Measurements from ENCODE around the gene HS3ST3A1. TPM values are rescaled to one million over a fixed set of nuclear protein-coding genes. Genes with fewer than 3 reads are reported as not detected.
A peak's percentile ranks its signal among the peaks of the same experiment; 100 is the strongest.

Gene HS3ST3A1
- total RNA-seq, 1 donor from 2014 or later: 14.7 TPM

DNA sequence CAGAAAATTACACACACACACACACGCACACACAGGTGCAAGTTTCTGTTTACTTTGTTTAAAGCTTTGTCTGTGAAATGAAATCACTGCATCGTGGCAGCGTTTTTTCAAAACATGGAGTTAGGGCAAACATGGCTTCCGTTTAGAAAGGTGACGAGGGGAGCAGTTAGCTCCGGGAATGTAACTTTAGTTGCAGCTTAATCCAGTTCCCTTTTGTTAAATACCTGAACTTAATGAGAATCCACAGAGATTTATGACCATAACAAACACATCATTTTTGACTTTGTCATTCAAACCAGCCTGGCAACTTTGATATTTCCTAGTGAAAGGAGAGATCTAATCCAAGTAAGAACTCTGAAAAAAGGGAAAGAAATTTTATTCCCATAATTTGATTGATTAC is 12.1 kb downstream of the HS3ST3A1 start:
- peaks cover 5% of the 10 kb centered on the region for H3K9me3 Mint-ChIP-seq
- no peak for DNase-seq (ENCODE audit: low read depth, low spot score)
- TF ChIP-seq, protein P1, sequence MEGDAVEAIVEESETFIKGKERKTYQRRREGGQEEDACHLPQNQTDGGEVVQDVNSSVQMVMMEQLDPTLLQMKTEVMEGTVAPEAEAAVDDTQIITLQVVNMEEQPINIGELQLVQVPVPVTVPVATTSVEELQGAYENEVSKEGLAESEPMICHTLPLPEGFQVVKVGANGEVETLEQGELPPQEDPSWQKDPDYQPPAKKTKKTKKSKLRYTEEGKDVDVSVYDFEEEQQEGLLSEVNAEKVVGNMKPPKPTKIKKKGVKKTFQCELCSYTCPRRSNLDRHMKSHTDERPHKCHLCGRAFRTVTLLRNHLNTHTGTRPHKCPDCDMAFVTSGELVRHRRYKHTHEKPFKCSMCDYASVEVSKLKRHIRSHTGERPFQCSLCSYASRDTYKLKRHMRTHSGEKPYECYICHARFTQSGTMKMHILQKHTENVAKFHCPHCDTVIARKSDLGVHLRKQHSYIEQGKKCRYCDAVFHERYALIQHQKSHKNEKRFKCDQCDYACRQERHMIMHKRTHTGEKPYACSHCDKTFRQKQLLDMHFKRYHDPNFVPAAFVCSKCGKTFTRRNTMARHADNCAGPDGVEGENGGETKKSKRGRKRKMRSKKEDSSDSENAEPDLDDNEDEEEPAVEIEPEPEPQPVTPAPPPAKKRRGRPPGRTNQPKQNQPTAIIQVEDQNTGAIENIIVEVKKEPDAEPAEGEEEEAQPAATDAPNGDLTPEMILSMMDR (conservative IDR thresholded peaks at IDR 0.05): no peak
- peaks cover 15% of the 10 kb centered on the region for H3K36me3 Mint-ChIP-seq (ENCODE audit: low read depth)
- H3K27ac Mint-ChIP-seq (ENCODE audit: unreplicated experiment): peak overlapping the region; percentile 27
- H3K27me3 Mint-ChIP-seq (ENCODE audit: low read depth): no peaks in the 10 kb centered on the region
- peaks cover 45% of the 10 kb centered on the region for H3K4me1 Mint-ChIP-seq
- no peak overlapping the region for H3K4me3 Mint-ChIP-seq

DNA sequence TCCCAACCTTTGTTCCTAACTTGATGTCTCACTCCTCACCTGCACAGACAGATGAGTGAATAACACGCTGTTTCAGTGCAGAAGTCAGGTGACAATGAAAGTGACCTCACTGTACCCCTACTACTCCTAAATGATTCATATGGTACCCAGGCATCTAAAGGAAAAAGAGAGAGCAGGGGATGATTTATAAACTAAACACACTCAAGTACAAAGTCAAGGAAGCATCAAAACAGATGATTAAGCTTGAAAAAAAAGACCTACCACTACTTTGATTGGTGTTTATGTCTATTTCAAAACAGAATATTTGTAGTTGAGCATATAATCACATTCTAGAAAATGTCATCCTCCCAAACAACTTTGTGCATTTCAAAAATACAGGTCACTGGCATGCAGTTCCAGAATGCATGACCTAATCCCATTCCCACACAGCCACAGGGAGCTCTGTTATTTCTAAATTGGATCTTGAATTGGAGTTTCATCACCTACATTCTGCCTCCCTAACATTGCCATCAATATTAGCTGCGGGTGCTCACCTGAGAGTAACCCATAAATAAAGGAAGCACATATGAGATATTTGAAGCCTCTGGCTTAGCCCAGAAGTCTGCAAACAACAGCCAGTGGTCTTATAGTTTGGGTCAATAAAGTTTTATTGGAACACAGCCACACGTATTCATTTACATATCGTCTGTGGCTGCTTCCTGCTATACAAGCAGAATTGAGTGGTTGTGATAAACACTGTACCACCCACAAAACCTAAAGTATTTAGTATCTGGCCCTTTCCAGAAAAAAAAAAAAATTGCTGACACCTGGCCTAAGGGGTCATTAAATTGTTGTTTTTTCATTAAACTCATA is 14.0 kb downstream of the HS3ST3A1 start:
- no peak for DNase-seq (ENCODE audit: low read depth, low spot score)
- TF ChIP-seq, protein P1 (conservative IDR thresholded peaks at IDR 0.05): no peak
- Mint-ChIP-seq H3K4me3 (no peak overlapping the region), H3K27ac (ENCODE audit: unreplicated experiment) (no peak overlapping the region), H3K27me3 (ENCODE audit: low read depth) (no peaks in the 10 kb centered on the region), H3K36me3 (ENCODE audit: low read depth) (peaks cover 15% of the 10 kb centered on the region), H3K9me3 (peaks cover 5% of the 10 kb centered on the region), H3K4me1 (peaks cover 44% of the 10 kb centered on the region)

DNA sequence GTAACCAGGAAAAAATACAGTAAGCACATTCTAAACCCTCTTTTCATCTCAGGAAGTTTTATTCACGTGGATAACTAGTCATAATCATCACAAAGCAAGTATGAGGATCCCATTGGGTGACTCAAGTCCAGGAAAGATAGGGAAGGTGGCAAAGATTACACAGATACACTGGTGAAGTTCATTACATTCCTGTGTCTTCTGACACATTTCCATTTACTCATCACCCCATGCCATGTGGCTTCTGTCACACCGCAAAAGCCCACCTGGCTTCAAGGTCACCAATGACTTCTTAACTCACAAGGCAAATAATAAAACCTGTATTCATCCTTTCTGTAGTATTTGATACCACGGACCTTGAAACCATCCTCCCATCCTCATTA is 17.0 kb downstream of the HS3ST3A1 start:
- Mint-ChIP-seq H3K4me1 (peaks cover 38% of the 10 kb centered on the region), H3K4me3 (no peak overlapping the region), H3K9me3 (peaks cover 5% of the 10 kb centered on the region), H3K36me3 (ENCODE audit: low read depth) (peaks cover 15% of the 10 kb centered on the region), H3K27me3 (ENCODE audit: low read depth) (no peaks in the 10 kb centered on the region), H3K27ac (ENCODE audit: unreplicated experiment) (no peak overlapping the region)
- TF ChIP-seq, protein P1 (conservative IDR thresholded peaks at IDR 0.05): no peak
- no peak for DNase-seq (ENCODE audit: low read depth, low spot score)

DNA sequence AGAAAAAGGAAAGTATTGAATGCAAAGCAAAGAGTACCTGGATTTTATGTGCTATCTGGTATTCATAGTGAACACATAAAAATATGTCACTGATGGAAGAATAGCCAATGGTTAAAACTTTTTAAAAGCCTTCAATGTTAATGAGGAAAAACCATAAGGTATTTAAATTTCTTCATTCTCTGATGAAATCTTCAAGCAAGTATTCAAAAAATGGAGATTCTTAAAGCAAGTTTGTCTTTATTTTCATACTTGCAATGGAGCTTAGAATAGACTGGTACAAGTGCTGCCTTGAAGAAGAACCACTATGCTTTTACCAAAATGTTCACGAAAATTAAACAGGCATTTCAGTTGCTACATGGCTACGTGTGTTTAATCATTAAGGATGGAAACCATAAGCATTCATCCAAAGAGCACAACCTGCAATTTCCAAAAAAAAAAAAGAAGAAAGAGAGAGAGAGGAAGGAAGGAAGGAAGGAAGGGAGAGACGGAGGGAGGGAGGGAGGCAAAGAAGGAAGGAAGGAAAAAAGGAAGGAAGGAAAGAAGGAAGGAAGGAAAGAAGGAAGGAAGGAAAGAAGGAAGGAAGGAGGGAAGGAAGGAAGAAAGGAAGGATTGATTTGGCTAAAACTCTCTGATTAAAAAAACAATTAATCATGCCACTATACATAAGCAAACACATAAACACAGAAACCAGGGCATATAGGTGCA is 17.6 kb downstream of the HS3ST3A1 start:
- TF ChIP-seq, protein P1 (conservative IDR thresholded peaks at IDR 0.05): no peak
- H3K27ac Mint-ChIP-seq (ENCODE audit: unreplicated experiment): no peak overlapping the region
- no peak for DNase-seq (ENCODE audit: low read depth, low spot score)
- H3K4me1 Mint-ChIP-seq: peaks cover 35% of the 10 kb centered on the region
- H3K4me3 Mint-ChIP-seq: no peak overlapping the region
- H3K27me3 Mint-ChIP-seq (ENCODE audit: low read depth): no peaks in the 10 kb centered on the region
- H3K9me3 Mint-ChIP-seq: peaks cover 5% of the 10 kb centered on the region
- peaks cover 12% of the 10 kb centered on the region for H3K36me3 Mint-ChIP-seq (ENCODE audit: low read depth)

DNA sequence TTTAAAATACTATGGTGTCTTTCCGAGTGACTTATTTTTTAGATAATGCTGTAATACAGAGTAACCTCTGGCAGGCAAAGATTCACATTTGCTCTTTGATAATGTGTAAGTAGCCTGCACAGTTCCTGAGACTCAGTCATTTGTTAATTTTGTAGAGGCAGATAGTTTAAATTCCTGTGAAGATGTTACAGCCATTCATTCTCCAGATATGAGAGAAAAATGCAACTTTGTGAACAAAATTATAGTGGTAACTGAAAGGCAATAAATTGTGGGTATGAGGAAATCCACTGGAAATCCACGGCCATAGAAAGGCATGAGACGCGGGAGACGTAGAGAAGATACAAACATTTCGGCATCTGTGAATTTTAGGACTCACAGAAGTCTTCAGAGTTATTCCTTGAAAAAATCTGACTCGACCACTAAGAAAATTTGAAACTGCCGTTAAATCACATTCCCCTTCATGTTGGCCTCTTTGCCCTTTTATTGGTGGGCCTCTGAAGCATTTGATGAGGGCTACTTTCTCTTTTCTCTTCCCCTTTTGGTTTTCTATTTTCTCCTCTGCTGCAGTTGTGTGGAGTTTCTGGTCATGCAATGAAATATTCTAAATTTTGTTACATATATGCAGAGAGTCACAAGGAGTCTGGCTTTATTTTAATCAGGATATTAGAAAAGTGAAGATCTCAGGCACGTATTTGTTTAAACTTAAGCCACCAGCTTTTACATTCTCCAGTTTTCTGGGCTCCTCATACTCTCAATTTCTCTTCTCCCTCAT is 18.8 kb downstream of the HS3ST3A1 start:
- peaks cover 35% of the 10 kb centered on the region for H3K4me1 Mint-ChIP-seq
- H3K36me3 Mint-ChIP-seq (ENCODE audit: low read depth): peaks cover 5% of the 10 kb centered on the region
- H3K27ac Mint-ChIP-seq (ENCODE audit: unreplicated experiment): no peak overlapping the region
- TF ChIP-seq, protein P1 (conservative IDR thresholded peaks at IDR 0.05): no peak
- H3K27me3 Mint-ChIP-seq (ENCODE audit: low read depth): no peaks in the 10 kb centered on the region
- peaks cover 2% of the 10 kb centered on the region for H3K9me3 Mint-ChIP-seq
- no peak for DNase-seq (ENCODE audit: low read depth, low spot score)
- no peak overlapping the region for H3K4me3 Mint-ChIP-seq

Measured in neural crest cell (in vitro differentiated cells).